SIG-M5 treated with dmso at 0.1 percent for 504 hours (cell line): Measurements from ENCODE around the gene SRGN.

Experiments used
- DNase-seq: peaks from one replicate; lab custom pipeline; 2025; ENCODE audit not compliant: unreplicated experiment; lab: John Stamatoyannopoulos, UW

Gene SRGN

DNA sequence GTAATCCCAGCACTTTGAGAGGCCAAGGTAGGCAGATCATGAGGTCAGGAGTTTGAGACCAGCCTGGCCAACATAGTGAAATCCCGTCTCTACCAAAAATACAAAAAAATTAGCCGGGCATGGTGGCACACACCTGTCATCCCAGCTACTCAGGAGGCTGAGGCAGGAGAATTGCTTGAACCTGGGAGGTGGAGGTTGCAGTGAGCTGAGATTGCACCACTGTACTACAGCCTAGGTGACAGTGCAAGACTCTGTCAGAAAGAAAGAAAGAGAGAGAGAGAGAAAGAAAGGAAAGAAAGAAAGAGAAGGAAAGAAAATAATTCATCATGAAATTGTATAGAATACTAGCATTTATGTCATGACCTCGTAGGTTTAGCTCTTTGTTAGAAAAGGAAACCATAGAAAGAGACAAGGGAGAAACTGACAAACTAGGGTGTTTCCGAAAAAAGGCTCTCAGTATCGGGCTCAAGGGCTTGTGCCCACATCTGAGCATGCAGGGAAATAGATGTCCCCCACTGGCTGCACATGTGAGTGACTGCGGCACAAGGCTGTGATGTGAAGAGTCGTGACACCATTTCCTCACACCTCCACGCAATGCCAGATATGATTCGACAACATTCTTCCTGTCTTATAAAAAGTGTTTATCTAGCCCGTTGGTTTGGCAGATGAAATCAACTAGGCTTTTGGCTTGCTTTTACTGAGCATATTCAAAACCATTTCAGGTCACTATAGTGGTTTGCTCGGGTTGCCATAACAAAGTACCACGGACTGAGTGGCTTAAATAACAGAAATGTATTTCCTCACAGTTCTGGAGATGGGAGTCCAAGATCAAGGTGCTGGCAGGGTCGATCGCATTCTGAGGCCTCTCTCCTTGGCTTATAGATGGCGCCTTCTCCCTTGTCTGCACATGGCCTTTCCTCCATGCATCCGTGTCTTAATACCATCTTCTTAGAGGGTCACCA lies 2.0 kb downstream of the SRGN start:
- peak; percentile 61 for DNase-seq

DNA sequence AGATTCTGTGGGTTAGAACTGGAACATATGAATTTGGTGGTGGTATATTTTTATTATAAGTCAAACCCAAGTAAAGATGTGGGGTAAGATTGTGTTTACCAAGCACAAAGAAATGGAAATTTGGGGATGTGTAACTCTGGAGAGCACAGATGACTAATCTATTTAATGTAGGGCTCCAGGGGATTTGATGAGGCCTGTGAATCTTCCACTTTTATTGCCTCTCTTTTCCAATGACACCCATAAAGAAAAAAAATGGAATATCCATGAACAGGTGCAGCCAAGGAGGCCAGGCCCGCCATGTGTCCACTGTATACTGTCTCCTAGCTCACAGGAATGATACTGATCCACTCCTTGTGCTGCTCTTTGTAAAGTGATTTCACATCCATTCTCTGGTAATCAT lies 2.8 kb downstream of the SRGN start:
- DNase-seq: no peak

DNA sequence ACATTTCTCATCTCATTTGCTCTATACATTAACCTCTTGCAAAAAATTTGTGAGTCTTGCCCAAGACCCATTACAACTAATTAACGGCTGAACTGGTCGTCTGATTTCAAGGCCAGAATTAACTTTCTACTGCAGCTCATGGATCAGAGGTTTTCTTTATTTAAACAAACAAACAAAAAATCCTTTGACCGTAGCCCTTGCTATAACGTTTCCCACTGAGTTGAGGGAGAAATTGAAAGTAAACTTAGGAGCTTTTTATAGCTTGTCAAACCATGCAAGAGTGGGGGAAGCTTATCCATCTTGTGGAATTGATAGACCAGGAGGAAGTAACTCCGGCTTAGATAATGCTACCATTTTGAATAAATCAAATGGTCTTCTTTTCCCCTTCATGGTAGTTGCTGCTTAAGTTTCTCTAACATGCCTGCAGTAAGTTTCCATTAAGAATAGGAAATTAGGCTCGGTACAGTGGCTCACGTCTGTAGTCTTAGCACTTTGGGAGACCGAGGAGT lies 3.3 kb downstream of the SRGN start:
- no peak for DNase-seq

DNA sequence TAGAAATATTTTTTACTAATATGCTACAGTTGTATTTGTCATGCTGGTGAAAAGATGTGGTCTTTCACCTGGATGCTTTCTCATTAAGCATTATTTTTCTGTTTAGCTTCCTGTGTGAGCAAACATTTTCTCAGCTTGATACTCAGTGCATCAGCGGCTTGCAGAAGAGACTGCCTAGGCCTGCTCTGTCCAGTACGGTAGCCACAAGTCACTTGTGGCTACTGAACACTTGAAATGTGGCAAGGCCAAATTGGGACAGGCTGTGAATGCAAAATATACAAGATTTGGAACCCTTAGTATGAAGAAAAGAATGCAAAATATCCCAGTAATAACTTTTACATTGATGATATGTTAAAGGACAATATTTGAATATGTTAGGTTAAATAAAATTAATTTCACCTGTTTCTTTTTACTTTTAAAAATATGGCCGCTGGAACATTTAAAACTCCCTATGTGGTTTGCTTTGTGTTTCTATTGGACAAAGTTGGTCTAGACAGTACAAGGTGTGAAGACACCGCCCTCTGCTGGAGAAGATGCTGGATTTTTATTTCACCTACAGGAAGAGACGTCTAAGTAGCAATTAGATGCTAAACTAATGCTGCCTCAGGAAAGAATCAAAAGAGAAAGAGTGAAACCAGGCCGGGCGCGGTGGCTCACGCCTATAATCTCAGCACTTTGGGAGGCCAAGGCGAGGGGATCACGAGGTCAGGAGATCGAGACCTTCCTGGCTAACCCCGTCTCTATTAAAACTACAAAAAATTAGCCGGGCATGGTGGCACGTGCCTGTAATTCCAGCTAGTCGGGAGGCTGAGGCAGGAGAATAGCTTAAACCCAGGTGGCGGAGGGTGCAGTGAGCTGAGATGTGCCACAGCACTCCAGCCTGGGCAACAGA lies 5.3 kb downstream of the SRGN start:
- peak; percentile 78 for DNase-seq

DNA sequence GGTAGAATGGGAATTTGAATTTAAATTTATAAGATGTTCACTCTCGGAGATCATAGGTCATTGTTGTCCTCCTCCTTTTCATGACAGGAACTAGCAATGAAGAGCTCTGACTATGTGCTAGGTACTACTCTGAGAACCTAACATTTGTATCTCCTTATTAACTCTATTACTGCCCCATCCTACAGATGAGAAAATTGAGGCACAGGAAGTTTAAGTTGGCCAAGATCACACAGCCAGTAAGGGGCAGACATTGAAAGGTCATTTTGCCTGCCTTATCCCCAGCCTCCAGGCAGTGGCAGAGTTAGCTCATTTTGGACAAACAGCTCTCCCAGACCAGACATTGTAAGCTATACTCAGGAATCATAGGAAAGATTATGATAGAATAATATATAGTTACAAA lies 6.0 kb downstream of the SRGN start:
- no peak for DNase-seq

DNA sequence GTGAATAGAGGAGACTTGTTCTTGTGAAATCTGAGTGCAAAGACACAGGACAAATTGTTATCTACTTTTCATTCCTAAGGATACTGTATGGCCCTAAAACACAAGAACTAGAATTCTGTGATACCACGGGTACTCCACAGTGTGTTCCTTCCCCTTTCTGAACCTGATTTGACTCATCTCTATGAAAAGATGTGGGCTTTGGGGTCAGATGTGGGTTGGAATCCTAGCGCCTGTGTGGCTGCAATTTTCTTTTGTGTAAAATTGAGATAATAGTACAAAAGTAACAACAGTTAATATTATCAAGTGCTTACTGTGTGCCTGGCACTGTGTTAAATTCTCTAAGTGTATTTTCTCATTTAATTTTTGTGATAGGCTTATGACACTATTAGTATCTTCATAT lies 8.1 kb downstream of the SRGN start:
- DNase-seq: no peak

DNA sequence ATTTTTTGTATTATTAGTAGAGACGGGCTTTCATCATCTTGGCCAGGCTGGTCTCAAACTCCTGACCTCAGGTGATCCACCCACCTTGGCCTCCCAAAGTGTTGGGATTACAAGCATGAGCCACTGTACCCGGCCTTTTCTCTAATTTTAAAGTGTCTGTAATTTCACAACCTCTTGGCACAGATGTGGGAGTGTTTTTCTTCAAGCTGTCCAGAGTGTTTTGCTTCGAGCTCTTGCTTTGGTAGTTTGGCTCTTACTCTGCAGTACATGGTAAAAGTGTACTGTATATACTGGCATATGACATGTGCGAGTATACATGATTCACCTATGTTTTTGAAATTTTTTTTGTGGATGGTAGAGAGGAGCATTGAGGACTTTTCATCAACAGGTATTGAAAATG lies 9.8 kb downstream of the SRGN start:
- no peak for DNase-seq

DNA sequence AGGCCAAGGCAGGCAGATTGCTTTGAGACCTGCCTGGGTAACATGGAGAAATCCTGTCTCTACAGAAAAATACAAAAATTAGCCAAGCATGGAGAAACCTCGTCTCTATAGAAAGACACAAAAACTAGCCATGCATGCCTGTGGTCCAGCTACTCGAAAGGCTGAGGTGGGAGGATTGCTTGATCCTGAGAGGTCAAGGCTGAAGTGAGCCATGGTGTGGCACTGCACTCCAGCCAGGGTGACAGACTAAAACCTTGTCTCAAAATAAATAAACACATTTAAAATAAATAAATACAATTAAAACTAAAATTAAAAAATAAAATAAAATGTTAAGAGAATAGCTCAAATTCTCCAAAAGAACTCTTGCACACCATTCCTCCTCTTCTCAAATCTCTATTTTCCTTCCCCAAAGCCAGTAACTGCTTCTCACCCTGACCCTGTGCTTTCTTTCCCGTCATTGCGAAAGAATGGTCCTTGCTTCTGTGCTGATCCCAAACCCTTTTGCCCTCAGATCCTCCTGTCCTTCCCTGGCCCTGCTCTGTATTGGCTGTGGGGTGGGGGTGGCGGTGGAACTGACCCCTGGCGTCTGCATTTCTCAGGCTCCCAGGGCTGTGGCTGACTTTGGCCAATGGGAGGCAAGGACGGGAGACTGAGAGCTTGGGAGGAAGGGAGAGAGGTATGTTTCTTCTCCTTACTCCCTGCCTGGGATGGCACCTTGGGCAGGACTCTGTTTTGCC lies 12.4 kb downstream of the SRGN start:
- DNase-seq: no peak

DNA sequence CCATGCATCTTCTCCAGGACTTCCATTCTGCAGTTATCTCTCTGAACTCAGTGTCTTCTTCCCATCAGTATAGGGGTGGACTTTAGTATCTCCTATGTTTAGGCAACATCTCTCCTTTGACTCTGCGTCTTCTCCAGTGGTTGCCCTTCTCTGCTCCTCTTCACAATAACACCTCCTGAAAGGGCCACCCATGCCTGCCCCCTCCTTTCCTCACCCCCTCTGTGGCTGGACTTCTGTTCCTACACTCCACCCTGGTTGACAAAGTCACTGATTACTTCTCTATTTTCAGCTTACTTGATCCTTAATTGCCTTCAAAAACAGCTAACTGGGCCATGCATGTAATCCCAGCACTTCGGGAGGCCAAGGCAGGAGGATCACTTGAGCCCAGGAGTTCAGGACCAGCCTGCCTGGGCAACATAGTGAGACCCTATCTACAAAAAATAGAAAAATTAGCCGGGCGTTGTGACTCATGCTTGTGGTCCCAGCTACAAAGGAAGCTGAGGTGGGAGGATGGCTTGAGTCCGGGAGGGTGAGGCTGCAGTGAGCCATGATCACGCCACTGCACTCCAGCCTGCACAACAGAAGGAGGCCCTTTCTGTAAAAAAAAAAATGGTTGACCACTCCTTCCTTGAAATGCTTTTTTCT lies 13.7 kb downstream of the SRGN start:
- no peak for DNase-seq

DNA sequence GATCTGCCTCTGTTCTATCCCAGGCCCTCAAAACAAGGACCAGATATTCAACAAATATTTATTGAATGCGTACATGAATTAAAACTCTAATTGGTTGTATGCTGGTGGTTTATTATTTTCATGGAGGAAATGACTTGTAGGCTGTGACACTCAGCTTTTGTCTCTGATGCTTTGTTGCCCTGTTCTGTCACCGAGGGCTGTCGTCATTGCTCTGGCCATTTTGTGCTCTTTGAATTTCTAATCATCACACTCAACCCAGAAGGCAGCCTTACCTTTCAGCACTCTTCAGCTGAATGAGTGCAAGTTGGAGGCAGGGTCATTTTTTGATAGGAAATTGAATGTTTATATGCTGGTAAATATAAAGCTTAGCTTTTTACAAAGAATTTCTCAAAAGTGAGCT lies 14.5 kb downstream of the SRGN start:
- no peak for DNase-seq

DNA sequence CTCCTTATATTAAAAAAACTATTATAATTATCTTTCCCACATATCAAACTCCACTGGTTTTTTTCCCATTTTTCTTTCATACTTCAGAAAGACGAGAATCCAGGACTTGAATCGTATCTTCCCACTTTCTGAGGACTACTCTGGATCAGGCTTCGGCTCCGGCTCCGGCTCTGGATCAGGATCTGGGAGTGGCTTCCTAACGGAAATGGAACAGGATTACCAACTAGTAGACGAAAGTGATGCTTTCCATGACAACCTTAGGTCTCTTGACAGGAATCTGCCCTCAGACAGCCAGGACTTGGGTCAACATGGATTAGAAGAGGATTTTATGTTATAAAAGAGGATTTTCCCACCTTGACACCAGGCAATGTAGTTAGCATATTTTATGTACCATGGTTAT lies 15.9 kb downstream of the SRGN start:
- DNase-seq: no peak

DNA sequence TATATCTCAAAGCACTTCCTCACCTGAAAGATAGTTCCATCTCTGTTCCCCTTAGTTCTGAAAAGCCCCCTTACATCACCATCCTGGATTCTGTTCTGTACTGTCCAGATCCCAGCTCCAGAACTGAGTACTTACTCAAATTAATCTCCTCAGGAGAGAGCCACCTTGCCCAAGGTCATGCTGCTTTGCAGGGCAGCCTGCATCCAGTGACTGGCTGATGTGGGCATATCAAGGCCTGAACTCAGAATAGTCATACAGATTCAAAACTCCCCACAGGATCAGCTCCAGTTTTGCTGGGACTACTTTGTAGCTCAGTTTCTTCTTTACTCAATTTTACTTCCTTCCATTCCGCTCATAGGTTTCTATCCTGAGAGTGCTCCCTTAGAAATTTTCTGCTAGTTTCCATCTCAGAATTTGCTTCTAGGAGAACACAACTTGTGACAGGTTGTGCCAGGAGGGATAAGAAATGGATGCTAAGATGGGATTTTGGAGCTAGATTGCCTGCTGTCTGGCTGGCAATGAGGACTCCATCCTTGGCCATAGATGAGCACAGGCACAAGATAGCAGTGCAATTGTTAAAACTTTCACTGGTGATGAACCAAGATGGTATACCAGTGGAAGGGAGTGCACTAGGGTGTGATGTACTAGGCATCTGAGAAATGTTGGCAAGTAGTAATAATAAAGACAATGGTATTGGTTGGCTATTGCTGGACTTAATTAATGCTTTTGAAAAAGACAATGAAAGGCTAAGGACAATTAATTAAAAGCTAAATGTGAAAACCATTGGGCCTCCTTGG lies 17.3 kb downstream of the SRGN start:
- DNase-seq: no peak

DNA sequence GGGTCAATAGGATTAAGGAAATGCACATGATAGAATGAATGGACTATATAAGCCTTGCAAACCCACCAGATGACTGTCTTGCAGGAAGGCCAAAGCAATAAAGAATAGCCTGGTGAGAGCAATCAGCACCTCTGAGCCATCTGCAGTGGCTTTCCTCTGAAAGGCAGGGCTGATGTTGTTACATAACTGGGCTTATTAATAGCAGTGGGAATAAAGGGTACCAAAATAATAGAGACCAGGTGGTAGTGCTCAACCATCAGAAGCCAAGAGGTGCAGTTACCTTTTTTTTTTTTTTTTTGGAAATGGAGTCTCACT lies 19.2 kb downstream of the SRGN start:
- DNase-seq: no peak

DNA sequence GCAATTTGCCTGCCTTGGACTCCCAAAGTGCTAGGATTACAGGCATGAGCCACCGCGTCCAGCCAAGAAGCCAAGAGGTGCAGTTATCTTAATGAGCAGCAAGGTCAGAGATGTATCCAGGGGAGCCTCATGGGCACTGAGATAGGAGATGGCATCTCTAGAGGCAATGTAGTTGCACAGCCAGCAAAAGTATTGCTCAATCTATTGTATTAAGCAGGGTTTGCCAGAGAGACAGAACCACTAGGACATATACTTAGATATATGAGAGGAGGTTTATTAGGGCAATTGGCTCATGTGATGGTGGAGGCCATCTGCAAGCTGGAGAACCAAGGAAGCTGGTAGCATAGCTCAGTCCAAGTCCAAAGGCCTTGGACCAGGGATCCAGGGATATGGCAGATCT lies 19.8 kb downstream of the SRGN start:
- DNase-seq: no peak

DNA sequence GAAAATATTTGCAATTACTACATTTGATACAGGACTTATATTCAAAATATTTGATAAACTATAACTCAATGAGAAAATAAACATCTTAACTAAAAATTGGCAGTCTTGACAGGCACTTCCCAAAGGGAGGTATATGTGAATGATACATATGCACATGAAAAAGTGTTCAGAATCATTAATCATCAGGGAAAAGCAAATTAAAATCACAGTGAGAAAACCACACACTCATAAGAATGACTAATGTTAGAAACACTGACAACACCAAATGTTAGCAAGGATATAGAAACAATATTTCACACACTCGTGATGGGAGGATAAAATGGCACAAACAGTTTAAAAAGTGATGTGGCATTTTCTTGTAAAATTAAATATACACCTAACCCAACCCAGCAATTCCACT lies 32.0 kb downstream of the SRGN start:
- DNase-seq: no peak

DNA sequence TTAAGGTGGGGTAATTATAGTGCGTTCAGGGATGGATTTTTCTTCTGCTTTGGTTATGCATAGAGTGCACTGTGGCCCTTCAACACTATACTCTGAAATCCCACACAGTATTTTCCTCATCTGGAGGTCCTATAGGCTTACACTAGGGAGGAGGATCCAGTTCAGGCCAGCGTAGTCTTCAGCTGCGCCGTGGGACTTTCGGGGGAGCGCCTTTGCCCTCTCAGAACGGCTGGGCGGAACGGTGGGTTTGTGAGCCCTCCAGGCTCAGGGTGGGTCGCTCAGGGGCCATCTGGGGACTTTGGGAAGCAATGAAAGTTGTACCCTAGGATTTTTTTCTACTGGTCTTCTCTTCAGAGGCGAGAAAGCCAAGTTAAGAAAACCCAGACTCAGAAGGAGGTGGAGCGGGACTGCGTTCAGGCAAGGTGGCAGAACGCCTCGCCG lies 35.4 kb downstream of the SRGN start:
- DNase-seq: no peak

DNA sequence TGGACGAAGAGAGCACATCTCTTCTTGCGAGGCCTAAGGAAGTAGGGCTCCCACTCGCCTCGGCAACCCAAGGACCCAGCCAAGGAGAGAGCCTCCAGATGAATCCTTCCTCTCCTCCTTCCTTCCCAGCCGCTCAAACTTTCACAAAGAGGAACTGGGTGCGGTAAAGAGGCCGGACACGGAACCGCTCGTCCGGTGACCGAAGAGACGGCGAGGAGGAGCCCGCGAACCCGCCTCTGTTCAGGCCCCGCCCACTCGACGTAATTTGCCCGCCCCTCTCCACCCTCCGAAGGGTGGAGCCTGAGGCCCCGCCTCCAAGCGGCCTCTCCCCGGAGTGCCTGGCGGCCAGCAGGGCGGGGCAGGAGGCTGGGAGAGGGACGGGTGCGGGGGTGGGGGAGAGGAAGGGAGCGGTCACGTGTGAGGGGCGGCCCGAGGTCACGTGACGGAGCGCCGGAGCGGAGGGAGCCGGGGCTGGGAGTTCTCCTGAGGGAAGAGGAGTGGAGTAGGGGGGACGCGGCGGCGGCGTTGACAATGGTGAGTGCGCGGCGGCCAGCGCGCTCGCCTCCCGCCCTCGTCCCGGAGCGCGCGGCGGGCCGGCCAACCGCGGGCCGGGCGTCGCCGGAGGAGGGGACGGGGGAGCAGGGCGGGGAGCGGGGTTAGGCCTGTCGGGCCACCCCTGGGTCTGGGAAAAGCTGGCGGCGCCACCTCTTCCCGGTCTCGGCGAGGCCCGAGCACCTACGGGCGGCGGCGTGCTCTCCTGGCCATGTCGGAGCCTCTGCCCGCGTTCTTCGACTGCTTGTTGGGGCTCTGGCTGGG lies 36.1 kb downstream of the SRGN start, which contains the start of gene VPS26A:
TSS of gene VPS26A (plus strand) at position 432 of the 816 bp plus-strand sequence. CDS start at position 532, 100 bp downstream.
- DNase-seq: peak; percentile 96

DNA sequence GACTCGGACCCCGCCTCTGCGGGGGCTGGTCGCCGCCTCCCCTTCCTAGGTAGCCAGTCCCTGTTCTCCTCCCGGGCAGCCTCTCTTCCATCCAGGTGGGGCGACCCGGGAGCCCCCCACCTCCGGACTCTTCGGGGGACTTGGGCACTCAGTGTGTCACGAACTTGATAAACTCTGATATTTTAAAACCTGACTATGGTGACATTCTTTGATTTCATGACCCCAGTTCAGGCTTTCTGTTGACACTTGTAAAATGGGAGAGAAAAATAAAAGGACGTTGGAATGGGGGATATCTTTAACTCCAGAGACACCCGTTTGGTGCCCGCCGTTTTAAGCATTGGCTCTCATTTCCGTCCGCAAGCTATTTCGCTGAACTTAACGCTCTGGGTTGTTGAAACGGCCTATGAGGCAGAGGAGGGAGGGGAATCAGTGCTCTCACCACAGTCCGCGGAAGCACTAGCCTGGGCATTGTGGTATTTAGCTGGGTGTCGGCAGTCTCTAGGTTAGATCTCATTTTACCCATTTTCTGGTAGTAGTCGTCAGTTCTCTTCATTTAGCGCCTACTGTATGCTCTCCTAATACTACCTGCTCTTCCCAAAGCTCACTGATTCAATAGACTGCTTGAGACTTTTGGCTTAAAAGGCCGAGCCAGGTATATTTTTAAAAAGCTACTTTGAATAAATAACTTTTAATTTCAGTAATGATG lies 36.8 kb downstream of the SRGN start:
- peak; percentile 65 for DNase-seq
